HEK293 (cell line): Measurements from ENCODE around the gene PTHLH.

ENCODE experiments used
- GLI2 ChIP-seq: fragments of 450-650 bp; formaldehyde crosslinking; IDR thresholded peaks from 2 replicates; pipeline ENCODE4; 2017; ENCODE audit warnings: missing biosample characterization, missing genetic modification characterization, low read depth, borderline replicate concordance
- HIC1 ChIP-seq: fragments of 450-650 bp; formaldehyde crosslinking; IDR thresholded peaks from 2 replicates; pipeline ENCODE4 v1.5.1; 2016; ENCODE audit warnings: missing biosample characterization, missing genetic modification characterization
- HOXA7 ChIP-seq: sonication (generic); formaldehyde crosslinking; IDR thresholded peaks from 2 replicates; pipeline ENCODE4 v1.8.1; 2022; ENCODE audit warnings: missing genetic modification reagents, borderline replicate concordance
- INSM2 ChIP-seq: fragments of 450-650 bp; formaldehyde crosslinking; IDR thresholded peaks from 2 replicates; pipeline ENCODE4 v1.5.1; 2016; ENCODE audit warnings: missing biosample characterization, missing genetic modification characterization
- KLF9 ChIP-seq: fragments of 450-650 bp; formaldehyde crosslinking; IDR thresholded peaks from 2 replicates; pipeline ENCODE4 v1.5.1; 2016; ENCODE audit warnings: missing biosample characterization, missing genetic modification characterization, low read depth
- PRDM1 ChIP-seq: fragments of 450-650 bp; formaldehyde crosslinking; IDR thresholded peaks from 2 replicates; pipeline ENCODE4; 2016; ENCODE audit warnings: missing biosample characterization, missing genetic modification characterization
- PRDM10 ChIP-seq: fragments of 450-650 bp; formaldehyde crosslinking; IDR thresholded peaks from 2 replicates; pipeline ENCODE4 v1.5.1; 2016; ENCODE audit warnings: missing biosample characterization, missing genetic modification characterization
- ZBTB20 ChIP-seq: fragments of 450-650 bp; formaldehyde crosslinking; IDR thresholded peaks from 2 replicates; pipeline ENCODE4 v1.5.1; 2016; ENCODE audit warnings: missing biosample characterization, missing genetic modification characterization
- ZBTB6 ChIP-seq: fragments of 450-650 bp; formaldehyde crosslinking; IDR thresholded peaks from 2 replicates; pipeline ENCODE4 v1.5.1; 2017; ENCODE audit warnings: missing biosample characterization, missing genetic modification characterization
- ZBTB8A ChIP-seq: fragments of 450-650 bp; formaldehyde crosslinking; IDR thresholded peaks from 2 replicates; pipeline ENCODE4 v1.5.1; 2016; ENCODE audit warnings: missing biosample characterization, missing genetic modification characterization
- ZNF16 ChIP-seq: fragments of 450-650 bp; formaldehyde crosslinking; IDR thresholded peaks from 2 replicates; pipeline ENCODE4 v1.5.1; 2016; ENCODE audit warnings: low read depth, missing biosample characterization, missing genetic modification characterization
- ZNF274 ChIP-seq, 2 experiments: fragments of 200-500 bp in 1 of 2; fragments of 450-650 bp in 1 of 2; sonication (Bioruptor generic) in 1 of 2; formaldehyde crosslinking in 1 of 2; IDR thresholded peaks; 2 replicates each; pipeline versions ENCODE4 v1.5.1 to v1.6.1; 2014 to 2016; ENCODE audit warnings: borderline replicate concordance in 1 of 2, inconsistent platforms in 1 of 2, low read length in 1 of 2, missing biosample characterization in 1 of 2, missing genetic modification characterization in 1 of 2
- ZNF37A ChIP-seq: fragments of 450-650 bp; IDR thresholded peaks from 2 replicates; pipeline ENCODE4 v1.5.1; 2018; ENCODE audit warnings: missing biosample characterization, missing genetic modification characterization
- ZNF394 ChIP-seq: fragments of 450-650 bp; formaldehyde crosslinking; IDR thresholded peaks from 2 replicates; pipeline ENCODE4 v1.5.1; 2016; ENCODE audit warnings: missing biosample characterization, missing genetic modification characterization, mild to moderate bottlenecking, moderate library complexity, borderline replicate concordance
- ZNF473 ChIP-seq: fragments of 450-650 bp; formaldehyde crosslinking; IDR thresholded peaks from 2 replicates; pipeline ENCODE4 v1.5.1; 2017; ENCODE audit warnings: missing biosample characterization, missing genetic modification characterization
- ZNF518A ChIP-seq: fragments of 450-650 bp; formaldehyde crosslinking; conservative IDR thresholded peaks from 2 replicates; pipeline ENCODE4 v1.5.1; 2016; ENCODE audit warnings: low read depth, missing biosample characterization, missing genetic modification characterization
- ZNF571 ChIP-seq: fragments of 450-650 bp; formaldehyde crosslinking; IDR thresholded peaks from 2 replicates; pipeline ENCODE4 v1.5.0; 2017; ENCODE audit warnings: missing biosample characterization, missing genetic modification characterization
- ZNF600 ChIP-seq: fragments of 450-650 bp; formaldehyde crosslinking; IDR thresholded peaks from 2 replicates; pipeline ENCODE4 v1.5.1; 2016; ENCODE audit warnings: missing biosample characterization, missing genetic modification characterization
- ZNF645 ChIP-seq: fragments of 450-650 bp; formaldehyde crosslinking; IDR thresholded peaks from 2 replicates; pipeline ENCODE4; 2016; ENCODE audit warnings: missing biosample characterization, missing genetic modification characterization
- ZNF768 ChIP-seq: fragments of 450-650 bp; formaldehyde crosslinking; IDR thresholded peaks from 2 replicates; pipeline ENCODE4 v1.5.1; 2018; ENCODE audit warnings: missing biosample characterization, mild to moderate bottlenecking, missing genetic modification characterization
- ZNF776 ChIP-seq: fragments of 450-650 bp; formaldehyde crosslinking; IDR thresholded peaks from 2 replicates; pipeline ENCODE4 v1.5.0; 2017; ENCODE audit warnings: missing biosample characterization, missing genetic modification characterization, borderline replicate concordance
- ZNF837 ChIP-seq: fragments of 450-650 bp; formaldehyde crosslinking; IDR thresholded peaks from 2 replicates; pipeline ENCODE4 v1.5.1; 2016; ENCODE audit warnings: missing biosample characterization, missing genetic modification characterization
- ZSCAN30 ChIP-seq: fragments of 450-650 bp; IDR thresholded peaks from 2 replicates; pipeline ENCODE4 v1.5.1; 2018; ENCODE audit warnings: missing biosample characterization, mild to moderate bottlenecking, missing genetic modification characterization, moderate library complexity

Gene PTHLH

GRCh38 chr12:27966870-27967269 is 5.7 kb downstream of the PTHLH start (continued):
- TF ChIP-seq PRDM10 (peak; percentile 66), ZNF274 (IDR thresholded peaks at IDR 0.05; ENCODE audit: low read length) (no peak), ZNF274 (tag by site-specific recombination; IDR thresholded peaks at IDR 0.05; ENCODE audit: borderline replicate concordance) (no peak), ZBTB20 (tag by site-specific recombination) (peak; percentile 80), INSM2 (tag by site-specific recombination) (no peak), ZNF768 (tag by site-specific recombination) (no peak), GLI2 (no peak), ZNF571 (tag by site-specific recombination) (no peak), ZNF518A (no peak), ZSCAN30 (no peak), ZNF837 (tag by site-specific recombination) (no peak), ZNF394 (tag by site-specific recombination) (no peak), HOXA7 (CRISPR knock-in tag) (no peak), ZBTB6 (tag by site-specific recombination) (0 out of 2 replicates have a peak, but pooled peaks have one; percentile 27), ZNF473 (no peak), KLF9 (tag by site-specific recombination) (no peak), HIC1 (tag by site-specific recombination) (peak; percentile 45; the same call in 1 of the 2 replicates), ZNF600 (tag by site-specific recombination) (peak; percentile 78; the same call in 1 of the 2 replicates), ZNF16 (tag by site-specific recombination) (no peak), ZBTB8A (tag by site-specific recombination) (no peak), PRDM1 (tag by site-specific recombination) (peak; percentile 39; the same call in 1 of the 2 replicates), ZNF645 (tag by site-specific recombination) (no peak), ZNF37A (tag by site-specific recombination) (no peak), ZNF776 (tag by site-specific recombination) (no peak)
